GM12878 (cell line): ENCODE measurements around the gene CD300A. TPM values are rescaled to one million over a fixed set of nuclear protein-coding genes. Genes with fewer than 3 reads are reported as not detected.

Experiments used
- ATAC-seq: fragments of 200-7000 bp; cut with Tn5 transposase; 3 replicates; pipeline ENCODE4 v1.9.1; 2020; ENCODE audit warnings: mild to moderate bottlenecking, moderate library complexity
- BruUV-seq: library from RNA; stranded (reverse); fragments of 400-500 nt; replicated peaks from 2 replicates; lab custom pipeline; 2021; lab: Mats Ljungman, UMichigan
- CTCF ChIA-PET: fragments of 300-600 bp; sonication (Branson Sonifier 250); formaldehyde crosslinking; extraction: SDS; loops from one replicate; lab custom pipeline; 2021; ENCODE audit warnings: inconsistent platforms; lab: Yijun Ruan, JAX
- POLR2A ChIA-PET: fragments of 350-600 bp; formaldehyde crosslinking; extraction: SDS; loops from one replicate; lab custom pipeline; 2021; ENCODE audit warnings: inconsistent platforms; lab: Charles Lee
- RAD21 ChIA-PET: fragments of 300-600 bp; sonication (Branson Sonifier 250); formaldehyde crosslinking; loops from one replicate; lab custom pipeline; 2023; ENCODE audit warnings: antibody characterized with exemption; ENCODE audit not compliant: unreplicated experiment; lab: Charles Lee
- SMC1A ChIA-PET: fragments of 300-600 bp; sonication (Branson Sonifier 250); formaldehyde crosslinking; loops from one replicate; lab custom pipeline; 2023; ENCODE audit not compliant: unreplicated experiment, uncharacterized antibody; lab: Charles Lee
- DNase-seq: peaks from one replicate; pipeline ENCODE4 v3.0.0-alpha.2; 2011; ENCODE audit warnings: low read depth, low spot score
- FAIRE-seq: peaks from 3 replicates; lab custom pipeline; 2011; peaks lifted over from hg19 to GRCh38; lab: Jason Lieb, UNC
- H2AFZ ChIP-seq: 2 replicates; pipeline ENCODE4 v1.6.0; 2011; ENCODE audit warnings: low read depth, low read length, control low read depth; ENCODE audit not compliant: control insufficient read depth
- H3K27ac ChIP-seq: 2 replicates; pipeline ENCODE4 v1.5.1; 2011; ENCODE audit warnings: control low read depth; ENCODE audit not compliant: control insufficient read depth, insufficient read depth
- H3K27me3 ChIP-seq, 2 experiments: replicated peaks in 1 of 2; 2 replicates each; pipeline versions ENCODE4 v1.6.0 to v1.6.1; 2011; ENCODE audit warnings: low read length in 1 of 2; ENCODE audit not compliant: control insufficient read depth in 2 of 2, insufficient read depth in 2 of 2
- H3K36me3 ChIP-seq, 2 experiments: 2 replicates each; pipeline ENCODE4 v1.5.1; 2011; ENCODE audit warnings: low read length in 1 of 2; ENCODE audit not compliant: control insufficient read depth in 2 of 2, insufficient read depth in 2 of 2
- H3K4me1 ChIP-seq: 2 replicates; pipeline ENCODE4 v1.6.1; 2011; ENCODE audit warnings: mild to moderate bottlenecking, low read length, moderate library complexity, mixed read lengths; ENCODE audit not compliant: control insufficient read depth, insufficient read depth
- H3K4me2 ChIP-seq: 2 replicates; pipeline ENCODE4 v1.6.0; 2011; ENCODE audit warnings: control low read depth; ENCODE audit not compliant: control insufficient read depth, insufficient read depth
- H3K4me3 ChIP-seq: fragments of 200-600 bp; sonication (generic); 2 replicates; pipeline ENCODE4 v1.5.1; 2016
- H3K79me2 ChIP-seq: 2 replicates; pipeline ENCODE4 v1.6.0; 2011; ENCODE audit warnings: low read length; ENCODE audit not compliant: control insufficient read depth, insufficient read depth
- H3K9ac ChIP-seq: 2 replicates; pipeline ENCODE4 v1.8.0; 2011; ENCODE audit warnings: low read length, control low read depth, mixed read lengths; ENCODE audit not compliant: control insufficient read depth, insufficient read depth
- H3K9me3 ChIP-seq: replicated peaks from 3 replicates; pipeline ENCODE4 v1.5.1; 2011; ENCODE audit warnings: mild to moderate bottlenecking, low read length; ENCODE audit not compliant: control insufficient read depth, insufficient read depth
- H4K20me1 ChIP-seq: 2 replicates; pipeline ENCODE4 v1.6.0; 2011; ENCODE audit not compliant: control insufficient read depth, insufficient read depth
- ATF7 ChIP-seq: fragments of 450-650 bp; IDR thresholded peaks from 2 replicates; pipeline ENCODE4 v1.6.1; 2016; ENCODE audit warnings: low read depth, mild to moderate bottlenecking
- HDAC6 ChIP-seq: fragments of 200-600 bp; sonication (generic); IDR thresholded peaks from one replicate; pipeline ENCODE4 v1.8.0; 2017; ENCODE audit warnings: antibody characterized with exemption; ENCODE audit not compliant: unreplicated experiment
- IKZF1 ChIP-seq: fragments of 450-650 bp; conservative IDR thresholded peaks from 2 replicates; pipeline ENCODE4 v1.6.1; 2017; ENCODE audit warnings: antibody characterized with exemption, mild to moderate bottlenecking
- JUNB ChIP-seq: IDR thresholded peaks from 2 replicates; pipeline ENCODE4 v1.6.1; 2016; ENCODE audit warnings: antibody characterized with exemption, mild to moderate bottlenecking
- MTA2 ChIP-seq: fragments of 450-650 bp; IDR thresholded peaks from 2 replicates; pipeline ENCODE4 v1.6.1; 2016; ENCODE audit warnings: low read depth, mild to moderate bottlenecking, moderate library complexity
- MTA3 ChIP-seq: IDR thresholded peaks from 2 replicates; pipeline ENCODE4 v1.6.1; 2012; ENCODE audit warnings: low read length, inconsistent platforms, borderline replicate concordance
- MXI1 ChIP-seq: fragments of 150-350 bp; IDR thresholded peaks from 2 replicates; pipeline ENCODE4 v1.6.1; 2011; ENCODE audit warnings: low read depth, mild to moderate bottlenecking, inconsistent platforms, low read length, improper control_type of control experiment
- NBN ChIP-seq: fragments of 450-650 bp; IDR thresholded peaks from 2 replicates; pipeline ENCODE4 v1.6.1; 2016
- PAX8 ChIP-seq: fragments of 450-650 bp; IDR thresholded peaks from 2 replicates; pipeline ENCODE4 v1.6.1; 2017; ENCODE audit warnings: mild to moderate bottlenecking, moderate library complexity
- PKNOX1 ChIP-seq: fragments of 450-650 bp; IDR thresholded peaks from 2 replicates; pipeline ENCODE4 v1.6.1; 2016; ENCODE audit warnings: mild to moderate bottlenecking
- PML ChIP-seq: IDR thresholded peaks from 2 replicates; pipeline ENCODE4 v1.6.1; 2012; ENCODE audit warnings: low read length, inconsistent platforms
- POLR2A ChIP-seq: IDR thresholded peaks from 2 replicates; pipeline ENCODE4 v1.6.1; 2011; ENCODE audit warnings: low read depth, mild to moderate bottlenecking, low read length
- SREBF2 ChIP-seq: IDR thresholded peaks from 2 replicates; pipeline ENCODE4 v1.6.1; 2012; ENCODE audit warnings: mild to moderate bottlenecking, low read length
- TBL1XR1 ChIP-seq: IDR thresholded peaks from 2 replicates; pipeline ENCODE4 v1.6.1; 2012; ENCODE audit warnings: low read depth, low read length, improper control_type of control experiment
- ZNF592 ChIP-seq: fragments of 450-650 bp; IDR thresholded peaks from 2 replicates; pipeline ENCODE4 v1.6.1; 2017; ENCODE audit warnings: mild to moderate bottlenecking, moderate library complexity
- WGBS: methylation state at CpG from one replicate; pipeline ENCODE4 v1.1.6; 2016; ENCODE audit warnings: low lambda C conversion rate; ENCODE audit not compliant: insufficient replicate concordance, insufficient coverage; ENCODE audit errors: missing lambda C conversion rate; 5-methylcytosine and 5-hydroxymethylcytosine counted together
- in situ Hi-C: fragments of 300-500 bp; cut with MboI; formaldehyde crosslinking; loops from 9 replicates; pipeline ENCODE4 v1.14.3; 2018; ENCODE audit warnings: mixed read lengths
- intact Hi-C: fragments of 100-400 bp; cut with micrococcal nuclease; formaldehyde crosslinking; loops from one replicate; pipeline ENCODE4 v1.14.2; 2022; ENCODE audit not compliant: unreplicated experiment
- polyA plus RNA-seq, 11 experiments: library from polyadenylated mRNA; depleted of rRNA in 4 of 11; unstranded in 6 of 11; stranded (reverse) in 5 of 11; fragments of >200 nt; fragmentation: Nextera tagmentation in 4 of 11; fragmentation: Illumina TruSeq in 1 of 11; extraction: Ambion mirVana in 4 of 11; extraction: Trizol in 1 of 11; gene quantifications; 1 replicate in 1 of 11; 2 replicates in 10 of 11; pipeline versions ENCODE4 v1.2.1 to v1.2.3, GENCODE V29; 2011 to 2016; ENCODE audit warnings: inconsistent platforms in 2 of 11, missing spikeins in 2 of 11, low read depth in 1 of 11
- total RNA-seq, 4 experiments: library from RNA; depleted of rRNA in 3 of 4; stranded (reverse); fragments of >200 nt in 3 of 4; fragmentation: Illumina TruSeq in 1 of 4; extraction: Trizol in 1 of 4; gene quantifications; 2 replicates each; pipeline versions ENCODE4 v1.2.1 to v1.2.3, GENCODE V29; 2013 to 2021
- TF ChIP-seq, protein P1 (sequence below): IDR thresholded peaks from 2 replicates; pipeline ENCODE4 v1.6.1; 2012; ENCODE audit warnings: improper control_type of control experiment, low read depth, low read length; ENCODE audit not compliant: insufficient replicate concordance

Gene CD300A
- total and polyA plus RNA-seq, 10 of the 15 experiments (the other 5 are each of a cell fraction or from before 2014, with no cell fraction given): 10.6 to 128 (median 36.1) TPM

- no peak overlapping the region for H3K27ac ChIP-seq
- peaks cover 9% of the 10 kb centered on the region for H3K4me1 ChIP-seq
- H3K9me3 ChIP-seq: no peaks in the 10 kb centered on the region
- no peaks in the 10 kb centered on the region for H3K36me3 ChIP-seq
- ATAC-seq (no peak), FAIRE-seq (no peak), DNase-seq (no peak)
- ChIA-PET POLR2A (no interaction called here), RAD21 (no interaction called here), SMC1A (interaction anchor here (0.6 kb wide), 1 partner anchor 168 kb away, joined by 3 read pairs; no protein-coding TSS in a partner anchor), CTCF (interaction anchor here (0.7 to 2.2 kb wide), 3 partner anchors 11 to 83 kb away, joined by 3 to 8 read pairs (median 4); no protein-coding TSS in a partner anchor)
- no TSS peak for BruUV-seq
- intact Hi-C loops: no loop called here
- H3K4me3 ChIP-seq: no peak overlapping the region
- peaks cover 0 to 2% of the 10 kb centered on the region in 2 experiments; a peak in 2 of 4 replicates for H3K27me3 ChIP-seq
- no peak overlapping the region for H3K4me2 ChIP-seq
- H2AFZ ChIP-seq: no peak overlapping the region
- in situ Hi-C loops: no loop called here
- H4K20me1 ChIP-seq: no peaks in the 10 kb centered on the region
- no peaks in the 10 kb centered on the region for H3K79me2 ChIP-seq
- 39% methylated on average over 5 of the region's 5 CpGs for WGBS
- H3K9ac ChIP-seq: no peak overlapping the region
- TF ChIP-seq IKZF1: no peak
- no peak for TF ChIP-seq MTA3
- TF ChIP-seq PKNOX1: no peak
- TF ChIP-seq PML: no peak
- TF ChIP-seq NBN: no peak
- TF ChIP-seq TBL1XR1: no peak
- TF ChIP-seq SREBF2: no peak
- TF ChIP-seq ZNF592: no peak
- no peak for TF ChIP-seq JUNB
- no peak for TF ChIP-seq ATF7
- no peak for TF ChIP-seq PAX8
- TF ChIP-seq, protein P1, sequence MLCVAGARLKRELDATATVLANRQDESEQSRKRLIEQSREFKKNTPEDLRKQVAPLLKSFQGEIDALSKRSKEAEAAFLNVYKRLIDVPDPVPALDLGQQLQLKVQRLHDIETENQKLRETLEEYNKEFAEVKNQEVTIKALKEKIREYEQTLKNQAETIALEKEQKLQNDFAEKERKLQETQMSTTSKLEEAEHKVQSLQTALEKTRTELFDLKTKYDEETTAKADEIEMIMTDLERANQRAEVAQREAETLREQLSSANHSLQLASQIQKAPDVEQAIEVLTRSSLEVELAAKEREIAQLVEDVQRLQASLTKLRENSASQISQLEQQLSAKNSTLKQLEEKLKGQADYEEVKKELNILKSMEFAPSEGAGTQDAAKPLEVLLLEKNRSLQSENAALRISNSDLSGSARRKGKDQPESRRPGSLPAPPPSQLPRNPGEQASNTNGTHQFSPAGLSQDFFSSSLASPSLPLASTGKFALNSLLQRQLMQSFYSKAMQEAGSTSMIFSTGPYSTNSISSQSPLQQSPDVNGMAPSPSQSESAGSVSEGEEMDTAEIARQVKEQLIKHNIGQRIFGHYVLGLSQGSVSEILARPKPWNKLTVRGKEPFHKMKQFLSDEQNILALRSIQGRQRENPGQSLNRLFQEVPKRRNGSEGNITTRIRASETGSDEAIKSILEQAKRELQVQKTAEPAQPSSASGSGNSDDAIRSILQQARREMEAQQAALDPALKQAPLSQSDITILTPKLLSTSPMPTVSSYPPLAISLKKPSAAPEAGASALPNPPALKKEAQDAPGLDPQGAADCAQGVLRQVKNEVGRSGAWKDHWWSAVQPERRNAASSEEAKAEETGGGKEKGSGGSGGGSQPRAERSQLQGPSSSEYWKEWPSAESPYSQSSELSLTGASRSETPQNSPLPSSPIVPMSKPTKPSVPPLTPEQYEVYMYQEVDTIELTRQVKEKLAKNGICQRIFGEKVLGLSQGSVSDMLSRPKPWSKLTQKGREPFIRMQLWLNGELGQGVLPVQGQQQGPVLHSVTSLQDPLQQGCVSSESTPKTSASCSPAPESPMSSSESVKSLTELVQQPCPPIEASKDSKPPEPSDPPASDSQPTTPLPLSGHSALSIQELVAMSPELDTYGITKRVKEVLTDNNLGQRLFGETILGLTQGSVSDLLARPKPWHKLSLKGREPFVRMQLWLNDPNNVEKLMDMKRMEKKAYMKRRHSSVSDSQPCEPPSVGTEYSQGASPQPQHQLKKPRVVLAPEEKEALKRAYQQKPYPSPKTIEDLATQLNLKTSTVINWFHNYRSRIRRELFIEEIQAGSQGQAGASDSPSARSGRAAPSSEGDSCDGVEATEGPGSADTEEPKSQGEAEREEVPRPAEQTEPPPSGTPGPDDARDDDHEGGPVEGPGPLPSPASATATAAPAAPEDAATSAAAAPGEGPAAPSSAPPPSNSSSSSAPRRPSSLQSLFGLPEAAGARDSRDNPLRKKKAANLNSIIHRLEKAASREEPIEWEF: no peak
- TF ChIP-seq POLR2A: no peak
- TF ChIP-seq MTA2: no peak
- no peak for TF ChIP-seq MXI1
- TF ChIP-seq HDAC6: no peak
Observed at GRCh38 chr17:74449773-74450172, 16.7 kb upstream of the CD300A start.
